Breast epithelium (tissue), 3 donors: Measurements from ENCODE around the gene OBSCN.

Experiments
- POLR2A ChIP-seq: fragments of 450-650 bp; IDR thresholded peaks from one replicate; pipeline ENCODE4 v1.6.1; 2016; ENCODE audit warnings: antibody characterized with exemption, mild to moderate bottlenecking, moderate library complexity
- TF ChIP-seq, protein P1 (sequence below), 3 donors: fragments of 450-650 bp; IDR thresholded peaks; one replicate each; pipeline ENCODE4 v1.5.1; 2016 to 2017; ENCODE audit warnings: antibody characterized with exemption in 3 of 3, mild to moderate bottlenecking in 3 of 3, moderate library complexity in 3 of 3

DNA sequence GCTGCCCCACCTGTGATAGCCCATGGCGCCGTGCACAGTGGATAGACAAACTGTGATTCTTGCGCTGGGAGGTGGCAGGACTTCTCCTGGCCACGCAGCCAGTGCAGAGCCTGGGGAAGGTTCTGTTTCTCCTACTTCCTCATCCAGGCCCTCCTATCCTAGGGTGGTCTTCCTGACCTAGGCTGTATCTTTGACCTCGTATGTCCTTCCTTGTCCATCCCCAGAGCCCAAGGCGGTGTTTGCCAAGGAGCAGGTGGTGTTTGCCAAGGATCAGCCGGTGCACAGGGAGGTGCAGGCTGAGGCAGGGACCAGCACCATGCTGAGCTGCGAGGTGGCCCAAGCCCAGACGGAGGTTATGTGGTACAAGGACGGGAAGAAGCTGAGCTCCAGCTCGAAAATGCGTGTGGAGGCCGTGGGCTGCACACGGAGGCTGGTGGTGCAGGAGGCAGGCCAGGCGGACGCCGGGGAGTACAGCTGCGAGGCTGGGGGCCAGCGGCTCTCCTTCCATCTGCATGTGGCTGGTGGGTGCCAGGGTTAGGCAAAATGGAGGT, 63.9 kb downstream of the OBSCN start:
- TF ChIP-seq, protein P1, sequence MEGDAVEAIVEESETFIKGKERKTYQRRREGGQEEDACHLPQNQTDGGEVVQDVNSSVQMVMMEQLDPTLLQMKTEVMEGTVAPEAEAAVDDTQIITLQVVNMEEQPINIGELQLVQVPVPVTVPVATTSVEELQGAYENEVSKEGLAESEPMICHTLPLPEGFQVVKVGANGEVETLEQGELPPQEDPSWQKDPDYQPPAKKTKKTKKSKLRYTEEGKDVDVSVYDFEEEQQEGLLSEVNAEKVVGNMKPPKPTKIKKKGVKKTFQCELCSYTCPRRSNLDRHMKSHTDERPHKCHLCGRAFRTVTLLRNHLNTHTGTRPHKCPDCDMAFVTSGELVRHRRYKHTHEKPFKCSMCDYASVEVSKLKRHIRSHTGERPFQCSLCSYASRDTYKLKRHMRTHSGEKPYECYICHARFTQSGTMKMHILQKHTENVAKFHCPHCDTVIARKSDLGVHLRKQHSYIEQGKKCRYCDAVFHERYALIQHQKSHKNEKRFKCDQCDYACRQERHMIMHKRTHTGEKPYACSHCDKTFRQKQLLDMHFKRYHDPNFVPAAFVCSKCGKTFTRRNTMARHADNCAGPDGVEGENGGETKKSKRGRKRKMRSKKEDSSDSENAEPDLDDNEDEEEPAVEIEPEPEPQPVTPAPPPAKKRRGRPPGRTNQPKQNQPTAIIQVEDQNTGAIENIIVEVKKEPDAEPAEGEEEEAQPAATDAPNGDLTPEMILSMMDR (IDR thresholded peaks at IDR 0.05), result no peak
- no peak for TF ChIP-seq POLR2A
